SH-SY5Y (cell line): ENCODE results near the gene NOL9.

Source experiments
- GATA2 ChIP-seq: IDR thresholded peaks from 2 replicates; pipeline ENCODE4 v1.6.1; 2011; ENCODE audit warnings: mild to moderate bottlenecking, low read depth, low read length
- GATA3 ChIP-seq: IDR thresholded peaks from 2 replicates; pipeline ENCODE4 v1.6.1; 2011; ENCODE audit warnings: low read depth, mild to moderate bottlenecking, low read length, moderate library complexity

DNA sequence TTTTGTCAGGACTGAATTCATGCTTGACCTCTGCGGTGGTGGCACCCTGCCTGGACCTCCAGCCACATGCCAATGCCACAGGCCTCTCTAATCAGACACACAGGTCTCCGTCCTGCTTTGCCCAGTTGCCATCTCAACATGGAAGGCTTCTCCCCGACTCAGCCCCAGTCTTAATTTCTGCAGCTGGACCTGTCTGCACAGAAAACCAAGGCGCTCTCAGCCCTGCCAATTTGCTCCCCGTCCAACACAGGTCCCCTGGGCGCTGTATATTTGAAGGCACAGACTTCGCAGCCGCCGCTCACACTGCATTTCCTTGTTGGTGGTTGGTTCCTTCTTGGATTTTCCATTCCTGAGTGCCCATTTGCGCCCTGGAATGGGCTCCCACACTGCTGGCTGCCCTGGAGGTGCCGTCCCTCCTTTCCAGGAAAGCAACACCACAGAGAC is 34.8 kb downstream of the NOL9 start:
- TF ChIP-seq GATA3 (no peak), GATA2 (no peak)
